Measurements from ENCODE around the gene XPC.
"Not testable (repeated sequence)": the region's sequence is repeated elsewhere in the genome, so short reads cannot be mapped to it uniquely, and the experiment has no call there.

Gene XPC

DNA sequence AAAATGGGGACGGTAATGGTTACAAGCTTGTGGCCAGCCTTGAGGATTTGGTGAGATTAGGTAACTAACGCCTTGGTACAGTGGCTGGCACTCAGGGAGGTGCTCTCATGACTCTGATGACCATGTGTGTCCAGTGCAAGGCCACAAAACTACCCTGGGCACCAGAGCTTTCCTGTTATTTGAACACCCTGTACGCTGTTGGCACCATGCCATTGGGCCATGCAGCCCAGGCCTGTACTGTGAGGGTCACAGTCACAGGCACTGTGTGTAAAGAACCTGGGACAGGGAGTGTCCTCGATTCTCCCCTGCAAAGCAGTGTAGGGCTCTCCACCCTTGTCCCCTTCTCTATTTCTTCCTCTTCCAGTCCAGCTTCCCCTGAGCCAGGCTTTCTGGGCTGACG lies 47.3 kb downstream of the XPC start:
- DNase-seq = no peak

DNA sequence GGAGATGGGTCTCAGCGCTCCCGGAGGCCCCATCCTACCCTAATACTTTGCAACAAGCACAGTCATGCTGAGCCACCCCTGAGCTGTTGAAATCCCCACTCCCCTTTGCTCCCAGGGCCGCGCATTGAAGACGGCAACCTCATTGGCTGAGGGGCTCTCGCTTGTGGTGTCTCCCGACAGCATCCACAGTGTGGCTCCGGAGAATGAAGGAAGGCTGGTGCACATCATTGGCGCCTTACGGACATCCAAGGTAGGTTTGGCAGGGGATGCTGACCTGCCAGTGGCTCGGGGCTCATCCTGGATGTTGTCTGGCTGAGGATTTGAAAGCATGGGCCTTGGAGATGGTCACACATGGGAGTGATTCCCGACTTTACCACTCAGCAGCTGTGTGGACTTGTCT lies 47.7 kb downstream of the XPC start:
- no peak for DNase-seq

DNA sequence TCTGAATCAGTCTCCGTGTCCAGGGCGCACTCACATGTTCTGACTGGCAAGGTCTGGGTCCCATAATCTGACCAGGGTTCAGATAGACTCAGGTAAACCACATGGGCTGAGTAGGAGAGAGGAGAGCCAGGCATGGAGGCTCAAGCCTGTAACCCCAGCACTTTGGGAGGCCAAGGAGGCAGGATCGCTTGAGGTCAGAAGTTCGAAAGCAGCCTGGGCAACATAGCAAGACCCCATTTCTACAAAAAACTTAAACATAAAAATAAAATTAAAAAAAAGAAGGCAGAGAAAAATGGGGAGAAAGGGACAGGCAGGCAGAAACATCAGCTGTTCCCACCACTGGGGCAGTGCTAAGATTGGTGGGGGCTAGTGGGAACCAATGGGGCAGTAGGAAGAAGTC lies 48.2 kb downstream of the XPC start:
- DNase-seq = no peak

DNA sequence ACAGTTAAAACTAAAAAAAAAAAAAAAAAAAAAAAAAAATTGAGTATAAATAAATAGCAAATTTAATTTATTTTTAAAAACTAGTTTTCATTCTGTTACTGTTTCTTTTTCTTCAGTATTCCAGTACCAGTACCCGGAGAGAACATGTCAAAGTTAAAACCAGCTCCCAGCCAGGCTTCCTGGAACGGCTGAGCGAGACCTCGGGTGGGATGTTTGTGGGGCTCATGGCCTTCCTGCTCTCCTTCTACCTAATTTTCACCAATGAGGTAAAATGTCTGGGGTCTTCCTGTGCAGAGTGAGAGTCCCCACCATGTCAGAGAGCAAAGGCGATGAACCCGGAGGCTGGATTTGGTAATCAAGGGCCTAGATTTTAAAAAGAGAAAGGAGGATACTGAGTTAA lies 49.1 kb downstream of the XPC start:
- no peak for DNase-seq

DNA sequence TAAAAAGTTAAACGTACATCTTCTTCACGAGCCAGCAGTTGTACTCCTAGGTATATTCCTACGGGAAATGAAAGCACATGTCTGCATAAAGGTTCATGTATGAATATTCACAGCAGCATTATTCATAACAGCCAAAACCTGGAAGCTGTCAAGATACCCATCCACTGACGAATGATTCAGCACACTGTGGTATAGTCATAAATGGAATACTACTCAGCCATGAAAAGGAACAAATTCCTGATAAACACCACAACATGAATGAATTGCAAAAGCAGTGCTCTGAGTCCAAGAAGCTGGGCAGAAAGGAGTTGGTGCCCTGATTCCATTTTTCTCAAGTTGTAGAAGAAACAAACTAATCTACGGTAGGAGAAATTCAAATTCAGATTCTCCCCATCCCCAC lies 49.7 kb downstream of the XPC start:
- DNase-seq = no peak

DNA sequence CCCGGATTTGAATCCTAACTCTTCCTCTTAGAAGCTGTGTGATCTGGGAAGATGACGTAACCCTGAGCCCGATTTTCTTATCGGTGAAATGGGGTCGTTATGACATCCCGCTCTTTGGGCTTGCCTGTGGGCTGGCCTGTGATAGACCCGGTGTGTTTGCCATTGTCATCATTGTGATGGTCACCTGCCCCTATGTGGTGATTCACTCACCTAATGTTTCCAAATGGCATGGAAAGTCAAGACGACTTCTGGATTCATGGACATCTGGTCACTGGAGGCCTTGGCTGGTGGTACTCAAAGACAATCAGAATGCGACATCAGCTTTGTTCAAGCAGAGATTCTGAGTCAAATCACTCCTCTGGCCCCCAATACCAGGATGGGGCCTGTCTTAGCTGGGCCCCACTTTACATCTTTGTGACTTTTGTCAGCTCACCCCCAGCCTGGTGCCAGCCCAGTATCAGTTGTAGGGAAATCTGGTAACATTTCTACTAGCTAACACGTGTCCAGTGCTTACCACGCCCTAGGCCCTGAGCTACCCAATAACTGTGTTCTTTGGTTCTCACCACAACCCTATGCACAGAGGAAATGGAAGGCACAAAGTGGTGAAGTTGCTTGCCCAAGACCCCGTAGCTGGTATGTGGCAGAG lies 50.8 kb downstream of the XPC start:
- DNase-seq = no peak

DNA sequence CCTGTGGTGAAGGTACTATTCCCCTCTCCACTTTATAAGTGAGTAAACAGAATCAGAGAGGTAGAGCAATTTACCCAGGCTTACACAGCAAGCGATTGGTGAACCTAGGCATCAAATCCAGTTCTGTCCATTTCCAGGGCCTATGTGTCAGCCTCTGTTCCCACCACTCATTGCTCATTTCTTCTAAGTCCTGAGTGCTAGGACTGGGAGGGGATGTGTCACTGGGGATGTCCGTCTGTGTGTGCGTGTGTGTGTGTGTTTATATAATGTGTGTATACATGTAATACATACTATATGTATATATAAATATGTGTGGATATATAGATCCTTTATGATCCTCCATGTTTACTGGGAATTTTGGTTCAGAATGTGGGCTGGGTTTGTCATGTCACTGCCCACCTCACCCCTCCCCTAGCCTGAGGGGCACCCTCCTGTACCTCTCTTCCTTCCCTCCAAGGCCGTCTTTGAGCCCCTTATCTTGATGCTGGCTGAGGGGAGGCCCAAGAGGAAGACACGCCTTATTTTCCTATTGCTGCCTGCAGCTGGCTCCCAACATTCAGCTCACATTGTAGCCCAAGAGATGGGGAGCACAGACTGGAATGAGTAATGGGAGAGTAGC lies 51.4 kb downstream of the XPC start:
- DNase-seq = no peak

DNA sequence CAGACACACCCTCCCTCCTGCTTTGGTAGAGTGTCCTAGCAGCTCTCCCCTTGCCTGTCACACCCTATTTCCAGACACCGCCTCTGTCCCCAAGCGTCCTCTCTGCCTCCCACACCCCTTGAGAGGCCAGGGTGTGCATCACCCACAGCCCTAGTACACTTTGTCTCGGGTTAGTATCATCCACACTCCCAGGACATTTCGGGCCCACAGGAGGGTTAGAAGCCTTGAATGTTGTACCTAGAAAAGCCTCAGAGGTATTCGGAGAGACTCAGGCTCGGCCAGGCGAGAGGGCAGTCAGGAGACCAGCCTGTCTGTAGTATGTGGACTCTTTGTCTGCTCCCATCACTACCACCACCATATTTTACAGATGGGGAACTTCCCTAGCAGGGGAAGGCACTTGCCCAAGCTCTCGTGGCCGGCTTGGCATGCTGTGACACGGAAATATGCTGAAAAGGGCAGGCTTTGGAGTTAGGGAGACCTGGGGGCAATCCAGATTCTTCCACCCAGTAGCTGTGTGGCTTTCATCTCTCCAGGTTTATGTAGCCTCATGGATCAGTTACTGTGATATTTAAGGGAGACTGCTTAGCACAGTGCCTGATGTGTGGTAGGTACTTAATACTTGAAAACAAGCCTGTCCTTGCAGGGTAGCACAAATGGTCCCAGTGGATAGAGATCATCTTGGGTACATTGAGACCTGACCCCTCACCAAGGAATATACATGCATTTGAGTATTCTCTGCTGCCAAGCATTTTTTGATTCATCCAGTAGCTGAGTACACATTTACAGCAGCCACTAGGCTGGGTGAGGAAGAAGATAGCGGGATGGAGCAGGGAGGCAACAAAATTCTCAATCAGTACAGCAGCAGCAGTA lies 52.1 kb downstream of the XPC start:
- DNase-seq = no peak

DNA sequence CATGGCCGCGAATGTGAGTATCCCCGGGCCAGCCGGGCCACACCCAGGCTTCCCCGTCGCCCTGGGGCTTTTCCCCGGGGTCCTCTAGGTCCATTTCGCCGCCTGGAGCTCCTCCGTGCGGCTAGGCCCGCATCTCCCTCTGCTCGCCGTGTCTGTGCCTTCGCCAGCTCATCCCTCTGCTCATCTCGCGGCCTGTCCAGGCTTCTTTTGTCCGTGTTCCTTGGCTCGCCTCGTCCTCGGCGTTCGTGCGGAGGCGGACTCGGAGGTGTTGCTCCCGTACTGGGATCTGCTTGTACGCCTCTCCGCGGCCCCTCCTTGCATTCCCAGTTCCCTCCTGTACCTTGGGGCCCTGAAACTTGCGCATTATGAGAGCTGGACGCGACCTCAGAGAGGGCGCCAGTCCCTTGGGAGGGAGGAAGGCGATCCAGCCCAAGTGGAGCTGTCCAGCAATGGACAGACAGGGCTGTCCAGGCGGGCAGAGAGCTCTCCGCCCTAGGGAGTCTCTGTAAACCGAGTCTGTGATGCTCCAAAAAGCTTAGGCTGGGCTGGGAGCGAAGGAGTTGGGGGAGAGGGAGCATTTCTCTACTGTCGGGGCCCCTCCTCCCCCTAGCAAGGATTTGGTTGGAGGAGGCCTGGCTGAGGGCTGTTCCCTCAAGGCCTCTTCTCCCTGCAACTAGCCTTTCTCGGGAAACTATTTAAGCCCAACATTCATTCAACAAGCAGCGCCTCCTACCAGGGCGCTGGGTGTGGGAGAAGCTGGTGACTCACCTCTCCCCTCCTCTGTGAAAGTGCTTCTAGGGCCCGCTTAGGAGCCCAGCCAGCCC lies 53.0 kb downstream of the XPC start:
- DNase-seq = peak; percentile 65

DNA sequence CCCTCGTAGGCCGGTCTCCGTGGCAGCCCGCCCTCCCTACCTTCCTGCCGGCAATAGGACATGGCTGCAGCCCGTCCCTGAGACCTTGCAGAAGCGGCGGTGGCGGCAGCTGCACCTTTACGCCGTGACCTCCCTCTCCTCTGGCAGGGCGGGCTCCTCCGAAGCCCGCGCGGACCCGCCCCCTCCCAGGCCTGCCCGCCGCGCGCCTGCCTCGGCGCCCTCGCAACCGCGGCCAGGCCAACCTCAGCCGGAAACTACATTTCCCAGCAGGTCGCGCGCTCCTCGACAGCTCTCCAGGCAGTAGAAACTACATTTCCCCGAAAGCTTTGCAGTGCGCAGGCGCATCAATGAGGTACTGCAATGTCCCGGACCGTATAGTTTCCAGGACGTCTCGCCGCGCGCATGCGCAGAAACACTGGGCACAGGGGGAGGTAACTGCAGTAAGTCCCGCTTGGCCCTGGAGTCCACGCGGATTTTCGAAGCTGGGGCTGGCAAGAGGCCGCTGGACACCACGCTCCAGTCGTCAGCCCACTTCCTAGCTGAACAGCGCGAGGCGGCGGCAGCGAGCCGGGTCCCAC lies 53.7 kb downstream of the XPC start, which contains the start of the genes CHCHD4 and TMEM43:
CHCHD4 (minus strand) TSS at position 256 of the 578 bp plus-strand sequence; CDS start at position 62, 194 bp downstream.
TMEM43 (plus strand) TSS at position 438 of the 578 bp plus-strand sequence. CDS start 142 bp downstream, outside the sequence.
- DNase-seq = peak; percentile 96

DNA sequence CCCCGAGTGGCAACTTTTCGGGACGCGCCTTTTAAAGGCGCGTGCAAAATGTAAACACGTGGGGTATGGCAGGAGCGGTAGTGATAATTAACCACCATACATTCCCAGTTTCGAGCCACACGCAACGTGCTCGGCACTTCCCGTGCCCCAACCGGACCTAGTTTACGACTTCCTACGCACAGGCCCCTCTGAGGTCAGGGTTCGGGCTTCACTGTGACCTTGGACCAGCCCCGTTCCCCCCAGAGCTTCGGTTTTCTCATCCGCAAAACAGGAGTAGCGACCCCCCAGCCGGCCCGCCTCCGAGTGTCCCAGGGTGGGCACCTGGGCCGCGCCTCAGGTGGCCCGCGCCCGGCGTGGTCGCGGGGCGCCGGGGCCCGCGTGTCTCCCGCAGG lies 54.2 kb downstream of the XPC start:
- DNase-seq = no peak

DNA sequence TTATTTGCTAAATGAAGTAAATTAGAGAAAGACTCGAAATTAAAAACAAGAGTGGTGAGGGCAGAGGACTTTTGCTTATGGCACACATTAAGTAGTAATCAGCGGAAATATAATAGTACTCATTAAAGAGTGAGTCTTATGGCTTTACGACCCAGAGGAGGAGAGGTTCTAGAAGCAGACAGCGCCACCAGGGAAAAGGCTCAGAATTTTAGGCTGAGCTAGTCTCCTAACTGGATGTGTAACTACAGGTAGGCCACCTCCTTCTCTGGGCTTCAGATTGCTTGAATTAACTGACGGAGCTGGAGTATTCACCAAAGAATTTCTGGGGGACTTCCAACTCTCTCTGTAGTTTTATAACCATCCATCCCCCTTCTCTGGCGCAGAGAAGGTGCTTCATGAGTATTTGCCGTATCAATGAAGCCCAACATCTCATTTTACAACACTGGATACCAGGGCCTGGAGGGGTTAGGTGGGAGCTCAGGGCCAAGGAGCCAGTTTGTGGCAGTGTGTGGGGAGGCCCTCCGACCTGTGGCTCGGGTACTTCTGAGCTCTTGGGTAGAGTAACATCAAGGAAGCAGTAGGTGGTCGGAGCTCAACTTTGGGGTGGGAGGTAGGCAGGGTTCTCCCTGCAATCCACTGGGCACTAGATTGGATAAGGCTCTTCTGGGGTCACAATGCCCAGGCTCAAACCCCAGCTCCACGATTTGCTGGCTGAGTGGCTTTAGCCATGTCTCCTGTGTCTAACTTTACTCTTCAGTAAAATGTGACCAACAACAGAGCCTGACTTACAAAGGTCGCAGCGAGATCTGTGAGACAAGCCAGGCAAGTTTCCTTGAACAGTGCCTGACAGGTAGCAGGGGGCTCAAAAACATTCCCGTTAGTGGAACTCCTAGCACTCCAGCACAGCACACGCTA lies 54.8 kb downstream of the XPC start:
- DNase-seq = no peak

DNA sequence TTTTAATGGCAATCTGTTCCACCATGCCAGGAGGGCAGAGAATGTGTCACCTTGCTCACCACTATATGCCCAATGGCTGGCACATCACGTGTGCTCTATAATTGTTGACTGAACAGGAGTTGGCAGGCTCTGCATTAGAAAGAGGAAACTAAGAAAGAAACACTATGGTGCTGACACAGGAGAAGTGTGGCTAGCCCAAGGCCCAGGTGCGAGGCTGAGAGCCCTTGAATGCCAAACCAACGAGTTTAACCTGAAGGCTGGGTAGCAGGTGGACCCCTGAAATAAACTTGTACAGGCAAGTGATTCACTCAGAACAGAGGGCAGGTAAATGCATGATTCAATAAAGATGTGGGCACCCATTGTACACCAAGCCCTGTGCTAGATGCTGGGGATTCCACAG lies 56.1 kb downstream of the XPC start:
- no peak for DNase-seq

DNA sequence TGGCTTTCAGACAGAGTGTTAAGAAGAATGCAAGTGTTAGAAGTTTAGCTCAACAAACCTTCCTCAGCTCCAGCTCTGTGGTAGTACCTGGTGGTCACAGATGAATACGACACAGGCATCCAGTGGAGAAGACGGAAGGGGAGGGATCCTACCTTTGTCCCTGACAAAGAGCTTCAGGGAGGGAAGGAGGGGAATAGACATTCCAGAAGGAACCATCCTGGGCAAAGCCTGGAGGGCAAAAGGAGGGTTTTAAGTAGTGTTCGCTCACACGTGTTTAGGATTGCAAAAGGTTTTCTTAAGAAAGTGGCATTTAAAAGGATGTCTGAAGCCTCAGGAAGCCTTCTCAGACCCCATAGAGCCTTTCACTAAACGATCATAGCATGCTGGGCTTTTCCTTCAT lies 56.5 kb downstream of the XPC start:
- DNase-seq = no peak

DNA sequence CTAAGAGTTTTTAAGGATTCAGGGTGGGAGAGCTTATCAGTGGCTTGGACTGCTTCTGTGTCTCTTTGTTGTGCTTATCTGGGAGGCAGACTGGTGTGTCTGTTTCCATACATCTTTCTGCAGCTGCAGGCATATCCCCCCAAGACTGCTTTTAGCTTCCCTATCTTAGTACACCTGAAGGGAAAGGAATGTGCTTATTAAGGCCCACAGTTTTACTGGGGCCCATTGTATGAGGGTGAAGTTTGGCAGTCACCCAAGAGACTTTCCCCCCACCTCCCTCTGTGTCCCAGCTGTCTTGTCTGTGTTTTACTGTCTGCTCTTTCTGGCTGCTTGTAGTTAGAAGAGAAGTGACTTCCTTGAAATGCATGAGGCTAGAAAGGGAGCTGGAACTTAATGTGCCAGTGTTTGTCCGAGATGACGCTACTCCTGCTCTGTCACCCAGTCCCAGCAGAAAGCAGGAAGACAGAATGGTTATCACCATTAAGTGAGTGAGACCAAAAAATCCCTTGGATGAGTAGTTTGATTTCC lies 57.4 kb downstream of the XPC start:
- not testable (repeated sequence) for DNase-seq

DNA sequence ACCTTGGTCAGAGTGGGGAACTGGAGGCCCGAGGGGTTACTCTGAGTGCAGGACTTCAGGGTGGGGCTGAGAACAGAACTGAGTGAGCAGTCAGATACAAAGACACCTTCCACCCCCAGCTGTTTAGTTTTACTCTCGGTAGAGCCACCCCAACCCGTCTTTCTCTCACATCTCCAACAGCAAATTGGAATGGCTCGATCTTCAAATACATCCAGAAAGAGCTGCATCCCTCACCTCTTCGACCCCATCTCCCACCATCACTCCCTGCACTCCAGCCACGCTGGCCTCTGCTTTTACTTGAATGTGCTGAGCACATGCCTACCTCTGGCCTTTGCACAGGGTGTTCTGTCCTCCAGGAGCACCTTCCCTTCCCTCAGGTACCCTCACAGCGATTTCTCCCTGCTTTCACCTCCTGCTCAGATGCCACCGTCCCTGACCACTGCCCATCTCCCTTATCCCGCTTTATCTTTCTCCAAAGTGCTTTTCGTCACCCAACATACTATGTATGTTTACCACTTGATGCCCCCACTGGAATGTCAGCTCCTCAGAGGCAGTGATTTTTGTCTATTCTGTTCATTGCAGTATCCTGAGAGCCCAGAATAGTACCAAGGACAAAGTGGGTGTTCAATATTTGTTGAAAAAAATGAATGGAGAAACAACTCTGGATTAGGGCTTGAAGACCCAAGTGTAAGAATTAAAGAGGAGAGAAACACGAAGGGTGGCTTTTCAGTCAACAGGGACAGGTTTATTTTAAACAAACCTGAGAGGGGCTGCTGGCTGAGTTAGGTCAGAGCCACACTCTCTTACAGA lies 58.1 kb downstream of the XPC start:
- no peak for DNase-seq

DNA sequence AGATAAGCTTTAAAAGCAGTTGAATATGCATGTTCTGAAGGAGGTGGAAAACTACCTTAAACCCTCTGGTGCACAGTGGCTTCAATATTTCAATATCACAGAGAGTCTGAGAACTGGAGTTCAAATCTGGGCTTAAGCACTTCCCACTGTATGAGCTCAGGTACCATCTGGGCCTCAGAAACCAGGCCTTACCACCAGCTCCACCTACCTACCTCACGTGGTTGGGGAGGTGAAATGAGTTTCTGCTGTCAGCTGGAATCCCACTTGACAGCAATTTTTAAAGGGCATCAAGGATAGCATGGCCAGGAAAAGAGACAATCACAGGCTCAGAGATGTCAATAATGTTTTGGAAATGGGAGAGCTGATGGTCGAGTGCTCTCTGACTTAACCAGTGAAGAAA lies 58.8 kb downstream of the XPC start:
- no peak for DNase-seq

DNA sequence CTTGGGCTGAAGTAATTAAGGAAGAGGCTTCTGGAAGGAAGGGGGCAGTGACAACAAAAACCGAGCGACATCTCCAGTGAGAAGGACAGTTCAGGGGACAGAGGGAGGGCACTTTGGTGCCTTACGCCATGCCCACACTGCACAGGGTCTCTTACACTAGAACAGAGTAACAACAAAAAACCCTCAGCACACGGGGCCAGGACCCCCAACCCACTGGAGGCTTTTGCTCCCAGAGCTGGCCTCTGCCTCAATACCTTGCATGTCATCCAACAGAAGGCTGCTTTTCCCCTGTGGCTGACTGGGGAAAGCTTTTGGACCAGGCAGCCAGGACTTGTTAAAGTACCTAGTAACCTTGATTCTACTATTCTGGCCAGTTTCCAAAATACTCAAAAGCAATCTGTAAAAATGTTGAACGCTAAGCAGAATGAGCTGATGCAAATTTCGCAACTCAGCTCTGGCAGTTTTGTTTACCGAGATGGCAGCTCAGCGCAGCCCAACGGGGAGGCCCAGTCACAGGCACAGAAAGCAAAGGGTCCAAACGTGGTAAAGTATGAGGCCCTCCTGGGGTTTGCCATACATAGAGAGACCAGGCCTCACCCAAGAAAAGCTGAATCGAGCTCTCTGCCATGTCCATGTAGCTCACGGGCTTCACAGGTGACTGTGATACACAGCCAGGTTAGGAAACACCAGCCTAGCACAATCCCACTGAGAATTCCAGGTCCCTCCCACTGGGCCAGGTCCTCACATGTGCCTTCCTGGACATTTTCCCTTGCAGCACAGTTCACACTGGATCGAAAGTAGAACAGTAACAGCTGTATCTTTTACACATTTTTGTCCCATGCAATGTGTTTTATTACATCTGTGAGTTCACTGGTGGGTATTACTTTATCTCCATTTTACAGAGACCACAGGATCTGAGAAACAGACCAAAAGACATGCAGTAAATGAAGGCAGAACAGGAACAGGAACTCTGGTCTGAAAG lies 59.7 kb downstream of the XPC start:
- no peak for DNase-seq
